Epidermal melanocyte (primary cell): ENCODE results near the gene TEX9.

Experiments
- DNase-seq: peaks from one replicate; pipeline ENCODE4 v3.0.0; 2011; ENCODE audit warnings: low spot score; ENCODE audit not compliant: insufficient read length

Gene TEX9

DNA sequence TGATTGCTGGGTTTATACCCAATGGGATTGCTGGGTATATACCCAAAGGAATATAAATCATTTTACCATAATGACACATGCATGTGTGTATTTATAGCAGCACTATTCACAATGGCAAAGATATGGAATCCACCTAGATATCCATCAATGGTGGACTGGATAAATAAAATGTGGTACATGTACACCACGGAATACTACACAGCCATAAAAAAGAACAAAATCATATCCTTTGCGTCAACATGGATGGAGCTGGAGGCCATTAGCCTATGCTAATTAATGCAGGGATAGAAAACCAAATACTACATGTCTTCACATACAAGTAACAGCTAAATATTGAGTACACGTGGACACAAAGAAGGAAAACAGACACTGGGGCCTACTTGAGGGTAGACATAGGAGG is 77.1 kb downstream of the TEX9 start:
- no peak for DNase-seq

DNA sequence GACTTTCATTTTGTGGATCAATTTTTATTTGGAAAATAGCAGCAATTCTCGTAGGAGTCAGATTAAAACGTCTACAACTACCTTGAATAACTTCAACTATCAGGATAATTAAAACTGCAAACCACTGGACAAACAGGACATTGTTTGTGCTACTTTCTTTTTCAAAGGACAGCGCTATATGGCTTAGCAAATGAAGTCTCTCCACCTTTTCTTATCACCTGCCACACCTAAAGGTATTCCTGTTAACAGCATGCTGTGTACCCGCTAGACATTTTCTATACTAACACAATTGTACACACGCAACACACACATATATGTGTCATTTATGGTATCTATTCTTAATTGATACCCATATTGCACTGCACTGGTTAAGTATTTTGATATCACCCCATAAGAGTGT is 80.5 kb downstream of the TEX9 start:
- no peak for DNase-seq

DNA sequence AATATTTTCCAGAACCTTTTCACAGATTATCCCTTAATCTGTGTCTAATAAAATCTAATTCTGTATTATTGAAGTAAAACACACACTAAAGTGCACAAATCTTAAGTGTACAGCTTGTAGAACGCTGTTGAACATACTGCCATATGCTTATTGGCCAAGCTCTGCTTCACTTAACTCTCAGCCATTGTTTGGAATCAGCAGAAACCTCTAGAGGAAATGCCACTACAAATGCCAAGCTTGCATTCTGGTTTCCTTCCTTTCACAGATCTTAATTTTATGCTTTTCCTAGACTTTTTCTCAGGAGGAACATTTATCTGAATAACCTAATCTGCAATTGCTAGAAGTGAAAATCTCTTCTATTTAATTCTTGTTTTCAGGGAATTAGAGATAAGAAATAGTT is 89.6 kb downstream of the TEX9 start:
- no peak for DNase-seq

DNA sequence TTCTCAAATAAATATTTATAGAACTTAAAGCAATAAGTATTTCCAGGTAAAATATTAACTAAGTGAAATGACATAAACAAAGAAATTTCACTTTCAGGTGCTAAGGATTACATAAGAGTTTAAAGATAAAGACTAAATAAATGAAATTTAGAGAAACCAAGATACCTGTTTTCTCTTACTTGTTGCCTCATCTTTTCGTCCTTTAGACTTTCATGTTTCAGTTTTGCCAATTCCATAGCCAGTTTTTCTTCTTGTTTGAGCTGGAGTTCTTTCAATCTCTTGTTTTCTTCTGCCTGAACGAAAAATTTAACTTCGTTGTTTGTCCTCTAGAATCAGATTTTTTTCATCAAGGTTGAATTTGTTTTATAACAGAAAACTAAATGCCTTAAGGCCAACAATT is 91.0 kb downstream of the TEX9 start:
- DNase-seq, result no peak

DNA sequence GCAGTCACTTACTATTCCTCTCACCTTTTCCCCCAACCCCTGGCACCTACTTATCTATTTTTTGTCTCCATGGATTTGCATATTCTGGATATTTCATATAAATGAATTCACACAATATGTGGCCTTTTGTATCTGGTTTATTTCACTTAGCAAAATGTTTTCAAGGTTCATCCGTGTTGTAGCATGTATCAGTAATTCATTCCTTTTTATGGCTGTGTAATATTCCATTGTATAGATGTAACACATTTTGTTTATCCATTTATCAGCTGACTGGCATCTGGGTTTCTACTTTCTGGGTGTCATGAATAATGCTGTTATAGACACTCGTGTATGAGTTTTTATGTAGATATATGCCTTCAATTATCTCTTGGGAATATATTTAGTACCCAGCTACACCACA is 93.9 kb downstream of the TEX9 start:
- DNase-seq, result no peak

DNA sequence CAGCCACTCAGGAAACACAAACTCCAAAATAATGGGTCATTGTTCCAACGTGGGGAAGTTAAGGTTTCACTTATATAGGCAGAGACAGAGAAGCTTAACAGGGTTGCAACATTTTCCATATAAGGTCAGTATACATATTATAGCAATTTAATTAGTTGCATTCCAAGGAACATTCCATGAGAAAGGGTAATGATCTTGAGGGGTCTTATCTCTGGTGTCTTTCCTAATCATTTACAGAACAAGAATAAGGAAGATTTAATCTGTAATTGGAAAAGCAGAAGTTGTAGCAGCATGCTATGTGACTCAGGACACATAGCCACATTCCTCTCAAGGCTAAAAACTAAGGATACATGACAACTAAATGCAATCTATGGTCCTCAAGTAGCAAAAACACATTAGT is 94.8 kb downstream of the TEX9 start:
- no peak for DNase-seq

DNA sequence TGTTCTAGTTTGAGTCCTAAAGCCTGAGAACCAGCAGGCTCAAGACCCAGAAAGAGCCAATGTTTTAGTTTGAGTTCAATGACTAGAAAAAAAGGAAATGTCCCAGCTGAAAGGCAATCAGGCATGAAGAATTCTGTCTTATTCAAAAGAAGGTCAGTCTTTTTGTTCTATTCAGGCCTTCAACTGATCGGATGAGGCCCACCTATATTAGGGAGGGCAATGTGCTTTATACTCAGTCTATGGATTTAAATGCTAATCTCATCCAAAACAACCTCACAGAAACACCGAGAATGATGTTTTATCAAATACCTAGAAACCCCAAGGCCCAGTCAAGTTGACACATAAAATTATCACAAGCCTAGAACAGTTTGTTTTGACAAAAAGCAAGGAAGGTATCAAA is 95.7 kb downstream of the TEX9 start:
- no peak for DNase-seq

DNA sequence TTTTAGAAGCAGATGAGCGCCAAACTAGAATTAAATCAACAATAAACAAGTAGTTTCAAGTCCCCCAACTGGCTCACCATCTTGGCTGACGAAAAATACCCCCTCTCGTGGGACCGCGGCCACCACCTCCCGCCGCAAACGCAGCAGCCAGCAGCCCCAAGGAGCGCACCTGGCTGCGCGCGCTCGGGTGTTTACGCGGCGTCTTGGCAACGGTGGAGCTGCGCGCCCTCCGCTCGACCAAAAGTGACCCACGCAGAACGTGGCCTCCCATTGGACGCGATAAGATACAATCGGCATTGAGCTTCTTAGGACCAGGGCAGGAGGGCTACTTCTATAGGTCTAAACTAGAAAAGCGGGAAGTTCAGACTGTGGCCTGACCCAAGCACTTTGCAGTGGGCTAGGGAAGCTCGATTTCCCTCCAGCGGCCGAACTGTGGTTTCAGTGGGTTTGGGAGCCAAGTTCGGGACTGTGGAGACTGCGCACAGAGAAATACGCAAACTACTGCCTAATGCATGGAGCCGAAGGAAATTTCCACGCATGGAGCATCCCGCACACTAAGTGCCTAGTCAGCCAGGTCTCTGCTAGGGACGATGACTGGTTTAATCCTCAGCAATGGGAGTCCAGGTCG is 99.8 kb downstream of the TEX9 start, which contains the start of gene MNS1:
Gene MNS1, minus strand, starts transcription at position 245 of the 628 bp plus-strand sequence. Its CDS starts 165 bp downstream, at position 80.
- DNase-seq, result peak; percentile 95

DNA sequence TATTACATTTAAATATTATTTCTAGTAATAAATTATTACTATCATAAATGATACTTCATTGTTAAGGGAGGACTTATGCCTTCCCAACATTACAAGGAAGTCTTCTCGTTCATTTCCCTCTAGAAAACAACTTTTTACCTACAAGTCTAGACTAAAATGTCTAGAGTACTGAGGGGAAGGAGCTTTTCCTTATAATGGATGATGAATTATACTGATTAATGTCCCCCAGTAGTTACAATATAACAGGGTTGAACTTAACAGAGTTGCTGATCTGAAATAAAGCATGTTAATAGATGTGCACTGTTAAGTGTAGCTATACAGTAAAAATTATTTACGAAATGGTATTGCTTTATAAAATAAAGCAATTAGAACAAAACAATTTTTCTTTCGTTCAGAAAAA is 102.4 kb downstream of the TEX9 start:
- DNase-seq, result no peak

DNA sequence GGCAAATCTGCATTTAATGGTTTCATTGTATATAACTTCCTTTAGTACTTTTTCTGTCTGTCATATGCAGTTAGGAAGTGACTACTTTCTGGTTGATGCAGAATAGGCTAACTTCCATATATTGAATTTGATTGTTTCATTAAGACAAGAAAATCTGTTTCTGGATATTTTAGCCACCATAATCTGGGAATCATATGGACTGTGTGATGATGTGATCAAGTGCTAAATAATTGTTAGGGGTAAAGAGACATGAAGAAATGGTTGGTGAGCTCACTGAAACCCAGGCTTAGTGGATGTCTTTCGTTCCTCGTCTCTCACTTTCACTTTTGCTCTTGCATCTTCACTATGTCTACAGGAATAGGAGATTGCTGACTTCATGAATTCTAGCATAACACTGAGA is 103.2 kb downstream of the TEX9 start:
- no peak for DNase-seq

DNA sequence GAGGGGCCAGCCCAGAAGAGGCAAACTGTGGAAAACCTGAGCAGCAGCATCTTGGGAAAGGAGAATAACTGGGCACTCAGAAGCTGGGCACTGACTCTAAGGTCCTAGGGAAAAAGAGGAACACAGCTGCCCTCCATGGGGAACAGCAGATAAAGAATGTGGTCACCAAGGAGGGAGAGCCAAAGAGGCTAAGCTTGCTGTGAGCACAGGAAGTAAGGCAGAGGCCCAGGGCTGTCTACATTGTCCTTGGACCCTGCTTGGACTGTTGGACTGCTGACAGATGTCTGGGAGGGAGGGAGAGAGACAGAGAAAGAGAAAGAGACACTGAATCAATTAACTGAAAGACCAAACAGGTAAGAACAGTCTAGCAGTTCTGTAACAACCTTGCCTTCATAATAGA is 104.3 kb downstream of the TEX9 start:
- no peak for DNase-seq

DNA sequence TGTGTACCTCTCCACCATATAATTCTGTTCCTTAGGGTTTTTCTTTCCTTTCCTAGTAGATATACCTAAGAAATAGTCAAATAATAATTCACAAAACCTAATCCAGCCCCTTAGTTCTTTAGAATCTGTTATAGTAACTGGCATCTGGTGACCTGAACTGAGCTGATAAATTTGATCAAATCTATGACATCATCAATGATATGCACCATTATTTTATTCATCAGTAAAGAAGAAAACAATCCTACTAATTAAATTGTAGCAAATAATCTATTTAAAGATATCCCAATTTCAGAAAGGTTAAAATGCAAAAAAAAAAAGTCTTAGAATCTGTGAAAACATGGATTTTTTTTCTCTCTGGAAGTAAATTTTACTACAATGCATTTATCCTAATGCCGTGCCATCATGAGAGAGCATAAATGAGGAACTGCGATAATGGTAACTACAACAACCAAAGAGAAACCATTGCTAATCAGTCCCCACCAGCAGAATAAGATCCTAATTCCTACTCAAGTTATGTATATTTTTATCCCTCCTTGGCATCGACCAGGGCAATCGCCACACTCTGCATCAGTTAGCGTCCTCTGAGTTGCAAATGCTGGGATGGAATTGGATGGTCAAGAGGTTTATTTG is 106.3 kb downstream of the TEX9 start:
- DNase-seq, result no peak

DNA sequence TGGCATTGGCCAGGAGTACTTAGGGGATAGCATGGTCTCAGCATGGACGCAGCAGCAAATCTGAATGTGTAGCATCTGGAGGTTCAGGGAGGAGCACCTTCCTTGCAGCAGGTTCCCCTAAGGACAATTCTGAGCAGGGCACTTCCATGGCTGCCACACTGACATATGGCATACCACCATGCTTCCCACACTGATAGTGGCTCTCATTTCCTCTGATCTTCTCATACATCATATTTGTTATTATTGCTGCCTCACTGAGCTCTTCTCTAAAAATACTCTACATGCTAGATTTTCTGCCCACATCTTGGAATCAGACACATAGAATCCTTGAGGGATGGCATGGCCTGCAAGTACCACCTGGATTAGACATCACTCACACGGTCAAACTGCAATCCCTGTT is 107.1 kb downstream of the TEX9 start:
- no peak for DNase-seq

DNA sequence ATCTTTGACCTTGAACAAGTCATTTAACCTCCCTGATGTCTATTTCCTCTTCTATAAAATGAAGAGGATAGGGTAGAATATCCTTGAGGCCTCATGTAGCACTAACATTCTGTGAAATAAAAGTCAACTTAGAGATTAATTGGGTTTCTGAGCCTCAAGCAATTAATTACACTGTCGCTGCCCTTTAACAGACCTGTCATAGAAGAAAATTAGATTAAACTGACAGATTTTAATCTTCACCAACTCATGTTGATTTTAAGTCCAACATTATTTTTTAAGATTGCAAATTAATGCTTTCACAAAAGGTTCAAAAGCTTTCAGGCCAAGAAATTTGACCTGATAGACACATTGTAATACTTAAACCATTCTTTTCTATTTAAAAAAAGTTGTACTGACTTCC is 107.8 kb downstream of the TEX9 start:
- DNase-seq, result no peak

DNA sequence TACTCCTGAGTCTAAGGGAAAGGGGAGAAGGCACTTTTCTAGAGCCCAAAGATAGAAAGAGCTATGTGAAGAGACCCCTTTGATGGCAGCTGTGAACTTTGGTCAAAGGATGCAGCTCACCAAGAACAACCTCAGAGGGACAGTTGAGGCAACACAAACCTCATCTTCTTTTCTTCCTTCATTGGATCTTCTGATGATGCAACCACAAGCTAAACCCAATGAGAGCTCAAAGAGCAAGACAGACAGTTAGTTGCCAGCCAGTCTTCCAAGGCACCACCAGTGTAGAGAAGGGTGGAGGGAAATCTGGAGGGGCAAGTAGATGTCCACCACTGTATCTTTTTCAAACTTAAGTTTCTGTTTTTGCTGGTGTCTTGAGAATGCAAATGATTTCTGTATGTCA is 110.1 kb downstream of the TEX9 start:
- DNase-seq, result no peak
